UCSD-AML1 (cell line): ENCODE measurements around the gene KAZN.
"Not testable (repeated sequence)": the region's sequence is repeated elsewhere in the genome, so short reads cannot be mapped to it uniquely, and the experiment has no call there.

Experiments used
- DNase-seq: peaks from one replicate; lab custom pipeline; 2025; ENCODE audit not compliant: unreplicated experiment; lab: John Stamatoyannopoulos, UW

The KAZN gene

GRCh38 chr1:14598498-14599182 is at the start of gene KAZN:
Gene KAZN, plus strand, starts transcription at chr1:14598685.
- no peak for DNase-seq

- no peak for DNase-seq
Observed at GRCh38 chr1:14549897-14550620, 48.4 kb upstream of the KAZN start.

GRCh38 chr1:14551386-14551785 is 47.1 kb upstream of the KAZN start:
- no peak for DNase-seq

GRCh38 chr1:14552246-14552965 is 46.1 kb upstream of the KAZN start:
- no peak for DNase-seq

- DNase-seq, result no peak
Observed at GRCh38 chr1:14553711-14554110, 44.8 kb upstream of the KAZN start.

- no peak for DNase-seq
Observed at GRCh38 chr1:14555091-14555490, 43.4 kb upstream of the KAZN start.

GRCh38 chr1:14561014-14561693 is 37.3 kb upstream of the KAZN start:
- DNase-seq, result no peak

GRCh38 chr1:14565090-14565489 is 33.4 kb upstream of the KAZN start:
- DNase-seq, result no peak

- DNase-seq, result no peak
Observed at GRCh38 chr1:14567056-14567455, 31.4 kb upstream of the KAZN start.

GRCh38 chr1:14567903-14568302 is 30.6 kb upstream of the KAZN start:
- no peak for DNase-seq

- DNase-seq, result no peak
Observed at GRCh38 chr1:14568716-14569355, 29.6 kb upstream of the KAZN start.

GRCh38 chr1:14570514-14570913 is 28.0 kb upstream of the KAZN start:
- DNase-seq, result no peak

- no peak for DNase-seq
Observed at GRCh38 chr1:14571810-14572767, 26.4 kb upstream of the KAZN start.

- no peak for DNase-seq
Observed at GRCh38 chr1:14572861-14573260, 25.6 kb upstream of the KAZN start.

GRCh38 chr1:14576155-14576554 is 22.3 kb upstream of the KAZN start:
- DNase-seq, result no peak

- no peak for DNase-seq
Observed at GRCh38 chr1:14577261-14577660, 21.2 kb upstream of the KAZN start.

- DNase-seq, result no peak
Observed at GRCh38 chr1:14578156-14578555, 20.3 kb upstream of the KAZN start.

GRCh38 chr1:14580295-14580694 is 18.2 kb upstream of the KAZN start:
- not testable (repeated sequence) for DNase-seq

GRCh38 chr1:14580986-14581385 is 17.5 kb upstream of the KAZN start:
- DNase-seq, result no peak

GRCh38 chr1:14583788-14584187 is 14.7 kb upstream of the KAZN start:
- no peak for DNase-seq
